GM21526 (cell line): ENCODE measurements around the gene IL2RG.

Experiments
- ATAC-seq: cut with Tn5 transposase; IDR thresholded peaks from one replicate; pipeline ENCODE4 v1.9.1; 2021; ENCODE audit warnings: moderate library complexity; ENCODE audit not compliant: unreplicated experiment, low FRiP score

Gene IL2RG

DNA sequence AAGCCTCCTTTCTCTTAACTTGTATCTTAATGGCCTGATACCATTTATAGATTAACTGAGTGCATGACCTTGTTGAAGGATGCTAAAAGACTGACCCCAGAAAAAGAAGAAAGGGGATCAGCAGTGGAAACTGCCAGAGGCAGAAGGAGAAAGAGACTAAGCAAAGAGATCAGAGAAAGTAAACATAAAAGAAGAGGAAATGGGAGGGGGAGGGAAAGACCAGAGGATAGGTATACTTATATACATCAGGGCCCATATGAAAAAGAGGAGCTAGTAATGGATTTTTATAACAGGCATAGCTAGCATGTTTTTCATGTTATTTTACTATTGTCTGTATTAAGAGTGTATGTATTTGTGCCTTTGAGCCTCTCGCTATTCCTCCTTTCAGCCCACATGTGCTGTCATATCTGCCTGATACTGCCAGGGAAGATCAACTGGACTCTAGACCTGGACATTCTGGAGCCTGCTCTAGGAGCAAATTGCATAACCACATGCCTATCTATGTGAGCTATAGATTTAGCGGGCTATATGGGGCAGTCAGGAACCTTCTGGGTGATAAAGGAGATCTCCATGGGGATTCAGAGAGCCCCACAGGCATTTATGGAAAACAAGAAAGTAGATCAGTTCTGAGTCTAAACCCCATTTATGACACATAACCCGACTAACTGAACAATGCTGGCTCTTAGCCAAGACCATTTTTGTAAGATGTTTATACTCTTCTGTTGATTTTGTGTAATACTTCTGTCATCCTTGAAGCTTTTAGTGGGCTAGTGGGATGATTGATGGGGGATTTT lies 29.9 kb downstream of the IL2RG start:
- ATAC-seq, result no peak

DNA sequence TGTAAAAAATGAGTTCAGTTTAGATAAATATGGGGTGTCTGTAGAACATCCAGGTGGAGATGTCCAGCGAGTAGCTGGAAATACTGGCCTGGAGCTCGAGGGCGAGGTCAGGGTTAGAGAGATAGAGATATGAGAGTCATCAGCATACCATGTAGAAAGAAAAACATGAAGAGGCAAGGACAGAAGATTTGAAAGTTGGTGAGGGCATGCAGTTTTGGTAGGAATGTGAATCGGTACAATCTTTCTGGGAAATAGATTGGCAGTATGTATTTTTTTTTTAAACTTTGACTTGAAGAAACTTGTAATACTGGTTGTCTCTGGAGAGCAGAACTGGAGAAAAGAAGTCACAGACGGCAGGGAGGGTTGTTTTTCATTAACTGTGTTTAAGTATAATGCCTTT lies 40.8 kb downstream of the IL2RG start:
- no peak for ATAC-seq

DNA sequence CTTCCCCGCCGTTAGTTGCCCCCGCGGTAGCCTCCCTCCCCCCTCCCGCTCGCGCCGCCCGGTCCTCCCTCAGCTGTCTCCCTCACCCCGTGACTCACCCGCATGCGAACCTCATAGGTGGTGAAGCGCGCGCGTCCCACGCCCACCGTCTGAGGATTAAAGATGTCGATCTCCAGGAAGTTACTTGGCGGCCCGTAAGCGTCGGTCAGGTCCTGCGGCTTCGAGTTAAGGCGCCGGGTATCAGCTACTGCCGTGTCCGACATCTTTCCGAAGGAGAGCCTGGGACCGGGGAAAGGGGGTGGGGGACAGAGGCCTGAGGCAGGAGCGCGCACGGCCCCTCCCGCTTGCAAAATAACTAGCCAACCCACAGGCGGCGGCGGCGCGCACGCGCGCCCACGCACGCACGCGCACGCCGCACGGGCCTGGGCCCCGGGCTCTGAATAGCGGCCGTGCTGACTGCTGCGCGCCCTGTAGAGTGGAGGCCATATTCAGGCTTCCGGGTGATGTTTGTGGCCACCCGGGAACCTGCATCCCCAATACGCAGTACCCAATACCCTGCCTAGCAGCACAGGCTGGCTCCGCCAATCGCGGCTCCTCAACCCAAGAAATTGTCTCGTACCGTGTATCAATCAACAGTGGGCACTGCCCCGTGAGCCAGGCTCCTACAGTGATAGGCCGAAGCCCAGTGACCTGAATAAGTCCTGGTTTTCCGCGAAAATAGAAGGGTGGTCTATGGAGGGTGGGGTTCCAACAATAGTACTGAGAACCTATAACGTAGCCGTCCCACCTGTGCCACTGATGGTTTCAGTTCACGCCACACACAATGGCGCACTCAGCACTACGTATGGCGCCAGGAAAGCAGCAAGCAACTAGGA lies 43.1 kb downstream of the IL2RG start, which contains the start of gene SNX12:
Gene SNX12 (minus strand): TSS at position 291 of the 875 bp plus-strand sequence. CDS start 28 bp downstream, at position 263.
- peak; percentile 91 for ATAC-seq

DNA sequence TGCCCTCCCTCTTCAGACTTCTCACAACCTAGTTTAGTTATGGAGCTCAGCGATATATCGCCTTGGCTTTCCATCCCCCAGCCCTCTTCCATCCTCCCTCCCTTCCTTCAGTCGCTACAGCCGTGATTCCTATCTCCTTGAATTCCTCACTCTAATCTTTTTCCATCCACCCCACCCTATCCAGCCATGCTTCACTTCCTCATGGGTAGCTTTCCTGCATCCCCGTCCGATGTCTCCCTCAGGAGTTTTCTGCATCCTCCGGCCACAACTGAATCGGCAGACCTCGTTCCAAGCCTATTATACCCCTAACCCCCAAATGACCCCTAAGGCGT lies 43.7 kb downstream of the IL2RG start:
- no peak for ATAC-seq

DNA sequence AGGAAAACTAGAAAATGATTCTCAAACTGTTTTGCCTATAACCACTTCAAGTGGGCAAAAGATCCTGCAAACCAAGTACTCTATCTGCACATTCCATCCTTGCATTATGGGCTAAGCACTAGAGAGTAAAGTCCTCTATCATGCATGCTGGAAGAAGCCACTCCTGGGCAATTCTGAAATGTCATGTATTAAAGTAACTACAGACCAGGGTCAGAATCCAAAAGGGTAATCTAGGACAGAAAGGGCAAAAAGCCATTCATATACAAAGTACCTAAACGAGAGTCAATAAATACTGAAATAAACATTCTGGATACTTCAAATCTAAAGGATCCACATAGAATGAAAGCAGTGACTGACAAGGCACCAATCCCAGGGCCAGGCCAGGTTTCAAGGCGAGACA lies 44.3 kb downstream of the IL2RG start:
- ATAC-seq, result no peak

DNA sequence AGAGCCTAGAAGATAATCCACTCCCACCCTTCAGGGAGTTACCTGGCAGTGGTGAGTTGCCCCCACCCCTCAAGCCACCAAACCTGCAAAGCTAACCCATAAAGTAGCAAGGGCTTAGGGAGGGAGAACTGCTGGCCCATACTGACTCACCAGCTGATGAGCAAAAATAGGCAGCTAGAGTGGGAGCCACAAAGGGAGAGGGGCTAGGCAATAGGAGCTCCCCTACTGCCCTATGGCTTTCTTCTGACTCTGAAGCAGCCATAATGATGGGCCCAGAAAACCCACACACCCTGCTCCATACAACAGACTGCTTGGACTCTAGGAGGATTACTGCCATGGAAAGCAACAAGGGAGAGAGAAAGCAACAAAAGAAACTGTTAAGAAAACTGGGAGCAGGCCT lies 51.2 kb downstream of the IL2RG start:
- no peak for ATAC-seq

DNA sequence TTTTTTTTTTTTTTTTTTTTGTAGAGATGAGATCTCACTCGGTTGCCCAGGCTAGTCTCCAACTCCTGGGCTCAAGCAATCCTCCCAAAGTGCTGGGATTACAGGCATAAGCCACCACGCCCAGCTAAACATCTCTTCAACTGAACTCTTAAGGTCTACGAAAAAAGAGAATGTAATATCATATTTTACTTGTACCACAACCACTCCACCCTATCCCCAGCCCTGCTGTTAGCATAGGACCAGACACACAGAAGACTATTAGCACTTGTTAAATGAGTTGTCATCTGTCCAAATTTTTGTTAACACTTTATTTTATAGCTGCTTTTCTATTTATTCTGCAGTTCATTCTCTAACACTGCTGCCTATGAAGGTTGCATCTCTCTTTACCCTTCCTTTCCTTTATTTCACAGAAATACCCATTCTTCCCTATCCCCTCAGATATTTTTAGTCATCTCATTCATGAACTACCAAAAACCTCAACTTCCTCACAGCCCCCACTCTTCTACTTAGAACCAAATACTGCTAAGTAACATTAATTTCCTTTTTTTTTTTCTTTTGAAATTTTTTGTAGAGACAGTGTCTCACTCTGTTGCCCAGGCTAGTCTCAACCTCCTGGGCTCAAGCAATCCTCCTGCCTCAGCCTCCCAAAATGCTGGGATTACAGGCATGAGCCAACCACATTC lies 53.4 kb downstream of the IL2RG start:
- ATAC-seq, result no peak
